GM19035 (cell line): Measurements from ENCODE around the gene KIF21A.
"Not testable (repeated sequence)": the region's sequence is repeated elsewhere in the genome, so short reads cannot be mapped to it uniquely, and the experiment has no call there.

Source experiments
- ATAC-seq: cut with Tn5 transposase; IDR thresholded peaks from one replicate; pipeline ENCODE4 v1.9.1; 2021; ENCODE audit not compliant: unreplicated experiment

Gene KIF21A

GRCh38 chr12:39443081-39443928 is at the start of gene KIF21A:
KIF21A (minus strand) TSS chr12:39443120; CDS start chr12:39442970, 150 bp downstream.
- peak; percentile 92 for ATAC-seq

- no peak for ATAC-seq
Measured at GRCh38 chr12:39490500-39491282, 47.8 kb upstream of the KIF21A start.

- no peak for ATAC-seq
Measured at GRCh38 chr12:39483597-39483996, 40.7 kb upstream of the KIF21A start.

- ATAC-seq = no peak
Measured at GRCh38 chr12:39483042-39483441, 40.1 kb upstream of the KIF21A start.

- no peak for ATAC-seq
Measured at GRCh38 chr12:39476894-39477293, 34.0 kb upstream of the KIF21A start.

- ATAC-seq = no peak
Measured at GRCh38 chr12:39476121-39476520, 33.2 kb upstream of the KIF21A start.

- not testable (repeated sequence) for ATAC-seq
Measured at GRCh38 chr12:39475136-39475535, 32.2 kb upstream of the KIF21A start.

GRCh38 chr12:39467432-39467870 is 24.5 kb upstream of the KIF21A start:
- ATAC-seq = peak; percentile 85

- no peak for ATAC-seq
Measured at GRCh38 chr12:39464976-39465695, 22.2 kb upstream of the KIF21A start.

GRCh38 chr12:39461059-39461458 is 18.1 kb upstream of the KIF21A start:
- no peak for ATAC-seq

- no peak for ATAC-seq
Measured at GRCh38 chr12:39459027-39459434, 16.1 kb upstream of the KIF21A start.

GRCh38 chr12:39451977-39452376 is 9.1 kb upstream of the KIF21A start:
- ATAC-seq = no peak

GRCh38 chr12:39448038-39448437 is 5.1 kb upstream of the KIF21A start:
- no peak for ATAC-seq

GRCh38 chr12:39443929-39444209 is 949 bp upstream of the KIF21A start:
- no peak for ATAC-seq

- peak; percentile 37 for ATAC-seq
Measured at GRCh38 chr12:39442831-39443080, 164 bp downstream of the KIF21A start.

- ATAC-seq = peak; percentile 36
Measured at GRCh38 chr12:39441963-39442830, 723 bp downstream of the KIF21A start.

GRCh38 chr12:39441189-39441962 is 1.5 kb downstream of the KIF21A start:
- no peak for ATAC-seq

- no peak for ATAC-seq
Measured at GRCh38 chr12:39440781-39441180, 2.1 kb downstream of the KIF21A start.

GRCh38 chr12:39440101-39440500 is 2.8 kb downstream of the KIF21A start:
- no peak for ATAC-seq

GRCh38 chr12:39435531-39435930 is 7.4 kb downstream of the KIF21A start:
- ATAC-seq = no peak
